Stimulated activated CD8-positive, alpha-beta memory T cell treated with anti-CD3 and anti-CD28 coated beads, Interleukin-15, amount 100 ng/mL, for 4 hours (primary cell): Measurements from ENCODE around the gene DOK5.
"Not testable (repeated sequence)": the region's sequence is repeated elsewhere in the genome, so short reads cannot be mapped to it uniquely, and the experiment has no call there.

Experiments
- DNase-seq, 2 donors: peaks; one replicate each; pipeline ENCODE4 v3.0.0-alpha.2; 2020; ENCODE audit warnings: low read depth in 2 of 2

Gene DOK5

GRCh38 chr20:54475334-54476168 is at the start of gene DOK5:
Gene DOK5, plus strand, starts transcription at chr20:54475593. Its CDS starts 354 bp downstream, at chr20:54475947.
- DNase-seq = no peak

GRCh38 chr20:54429364-54429763 is 46.0 kb upstream of the DOK5 start:
- DNase-seq = no peak

DNA sequence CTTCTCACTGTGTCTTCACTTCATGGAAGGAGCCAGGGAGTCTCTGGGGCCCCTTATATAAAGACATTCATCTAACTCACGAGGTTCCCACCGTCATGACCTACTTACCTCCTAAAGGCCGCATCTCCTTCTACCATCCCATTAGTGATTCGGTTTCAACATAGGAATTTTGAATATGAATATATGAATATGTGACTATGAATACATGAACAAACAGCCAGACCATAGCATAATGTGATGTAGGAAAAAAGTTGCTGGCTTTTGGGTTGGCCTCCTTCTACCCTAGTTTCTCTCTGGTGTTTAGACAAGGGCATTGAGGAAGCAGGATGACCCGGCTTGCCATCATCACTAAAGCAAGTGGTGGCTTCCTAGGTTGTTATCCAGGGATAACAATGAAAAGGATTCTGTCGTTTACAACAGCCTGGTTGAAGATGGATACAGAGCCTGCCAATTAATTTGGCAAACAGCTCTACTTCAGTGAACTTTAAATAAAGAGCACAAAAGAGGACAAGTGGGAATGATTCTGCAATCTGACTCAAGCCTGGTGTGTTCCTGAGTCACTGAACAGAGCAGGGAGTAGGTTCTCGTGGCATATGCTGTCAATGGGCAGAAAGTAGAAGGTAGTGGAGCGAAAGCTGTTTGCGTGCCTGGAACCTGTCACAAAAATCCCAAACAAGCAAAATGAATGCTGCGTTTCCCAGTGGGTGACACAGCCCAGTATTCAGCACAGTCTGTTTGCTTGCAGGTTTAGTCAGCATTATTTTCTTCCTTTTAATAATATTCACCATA is 44.0 kb upstream of the DOK5 start:
- no peak for DNase-seq

DNA sequence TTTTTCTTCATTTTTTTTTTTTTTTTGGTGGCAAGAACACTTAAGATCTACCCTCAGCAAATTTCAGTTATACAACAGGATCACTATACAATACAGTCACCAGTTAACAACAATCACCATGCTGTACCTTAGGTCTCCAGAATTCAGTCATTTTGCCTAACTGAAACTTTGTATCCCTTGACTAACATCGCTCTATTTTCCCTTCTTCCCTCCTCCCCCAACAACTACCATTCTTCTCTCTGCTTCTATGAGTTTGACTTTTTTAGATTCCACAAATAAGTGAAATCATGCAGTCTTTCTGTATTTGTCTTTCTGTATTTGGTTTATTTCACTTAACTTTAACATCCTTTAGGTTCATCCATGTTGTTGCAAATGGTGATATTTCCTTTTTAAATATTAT is 42.4 kb upstream of the DOK5 start:
- no peak for DNase-seq

GRCh38 chr20:54433636-54434035 is 41.8 kb upstream of the DOK5 start:
- no peak for DNase-seq

- DNase-seq = no peak
Observed at GRCh38 chr20:54434196-54434595, 41.2 kb upstream of the DOK5 start.

GRCh38 chr20:54435015-54435414 is 40.4 kb upstream of the DOK5 start:
- DNase-seq = no peak

- DNase-seq = not testable (repeated sequence)
Observed at GRCh38 chr20:54436410-54436809, 39.0 kb upstream of the DOK5 start.

DNA sequence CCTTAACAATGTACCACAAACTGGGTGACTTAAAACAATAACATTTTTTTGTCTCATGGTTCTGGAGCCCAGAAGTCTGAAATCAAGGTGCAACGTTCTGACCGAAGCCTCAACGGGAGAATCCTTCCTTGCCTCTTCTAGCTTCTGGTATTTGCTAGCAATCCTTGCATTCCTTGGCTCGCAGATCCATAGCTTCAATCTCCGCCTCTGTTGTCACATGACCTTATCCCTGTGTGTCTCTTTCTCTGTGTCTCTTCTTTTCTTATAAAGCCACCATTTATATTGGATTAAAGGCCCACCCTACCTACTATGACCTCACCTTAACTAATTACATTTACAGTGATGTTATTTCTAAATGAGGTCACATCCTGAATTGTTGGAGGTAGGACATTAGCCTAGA is 37.2 kb upstream of the DOK5 start:
- no peak for DNase-seq

GRCh38 chr20:54450207-54450606 is 25.2 kb upstream of the DOK5 start:
- no peak for DNase-seq

- no peak for DNase-seq
Observed at GRCh38 chr20:54451171-54451570, 24.2 kb upstream of the DOK5 start.

GRCh38 chr20:54452277-54452676 is 23.1 kb upstream of the DOK5 start:
- DNase-seq = no peak

DNA sequence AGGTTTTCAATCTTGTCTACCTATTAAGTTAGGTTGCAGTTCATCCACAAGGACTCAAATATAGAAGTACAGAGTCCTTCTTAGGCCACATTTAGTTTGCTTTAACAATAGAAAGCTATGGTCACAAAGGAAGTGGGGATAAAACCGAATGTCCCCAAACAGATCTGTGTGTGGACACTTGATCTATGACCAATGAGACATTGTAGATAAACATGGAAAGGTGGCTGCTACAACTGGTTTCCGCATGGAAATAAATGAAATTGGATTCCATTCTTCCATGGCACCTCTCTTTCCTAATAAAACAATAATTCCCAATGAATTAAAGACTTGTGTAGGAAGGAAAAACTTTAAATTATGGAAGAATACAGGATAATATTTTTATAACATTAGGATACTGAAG is 20.4 kb upstream of the DOK5 start:
- no peak for DNase-seq

GRCh38 chr20:54456423-54456822 is 19.0 kb upstream of the DOK5 start:
- DNase-seq = no peak

DNA sequence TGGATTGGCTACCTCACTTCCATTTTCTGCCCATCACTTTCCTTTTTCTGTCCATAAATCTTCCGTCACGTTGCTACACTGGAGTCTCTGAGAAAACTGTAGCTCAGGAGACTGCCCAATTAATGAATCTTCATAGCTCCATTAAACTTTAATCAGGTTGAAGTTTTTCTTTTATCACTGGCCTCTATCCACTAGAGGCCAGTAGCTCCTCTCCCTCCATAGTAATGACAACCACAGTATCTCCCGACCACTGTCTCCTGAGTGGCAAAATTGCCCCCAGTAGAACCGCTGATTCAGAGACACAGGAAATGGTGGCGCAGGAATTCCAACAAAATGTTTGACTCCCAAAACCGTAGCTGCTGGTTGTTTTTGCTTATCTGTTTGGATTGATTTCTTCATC is 18.4 kb upstream of the DOK5 start:
- no peak for DNase-seq

DNA sequence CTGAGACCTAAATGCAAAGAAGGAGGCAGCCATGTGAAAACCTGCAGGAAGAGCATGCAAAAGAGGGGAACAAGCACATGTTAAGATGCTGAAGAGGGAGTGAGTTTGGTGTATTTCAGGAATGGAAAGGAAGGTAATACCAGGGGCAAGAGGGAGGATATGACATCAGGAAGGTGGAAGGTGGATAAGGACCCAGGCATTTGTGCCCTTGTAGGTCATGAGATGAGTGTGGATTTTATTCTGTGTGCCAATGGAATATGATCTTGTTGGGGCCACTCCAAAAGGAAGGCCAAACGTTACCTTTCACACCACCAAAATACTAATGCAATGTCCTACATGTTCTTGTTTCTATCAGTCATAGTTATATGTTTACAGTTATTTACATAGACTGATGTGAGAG is 17.2 kb upstream of the DOK5 start:
- DNase-seq = no peak

GRCh38 chr20:54459279-54459678 is 16.1 kb upstream of the DOK5 start:
- no peak for DNase-seq

GRCh38 chr20:54464003-54464402 is 11.4 kb upstream of the DOK5 start:
- no peak for DNase-seq

DNA sequence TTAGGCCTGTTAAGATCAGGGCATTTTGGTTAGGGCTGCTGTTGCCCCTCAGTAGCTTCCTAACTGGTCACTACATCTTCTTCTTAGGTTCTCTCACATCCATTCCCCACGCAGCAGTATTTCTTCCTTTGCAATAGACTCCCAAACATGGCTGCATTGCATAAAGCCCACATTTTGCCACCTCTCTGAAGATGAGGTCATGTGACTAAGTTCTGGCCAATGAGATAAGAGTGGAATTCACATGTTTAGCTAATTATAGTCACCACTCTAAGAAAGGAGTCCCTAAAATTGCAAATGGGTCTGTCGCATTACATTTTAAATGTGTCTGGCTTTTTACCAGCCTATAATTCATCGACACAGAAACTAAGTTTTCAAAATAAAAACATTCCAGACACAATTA is 9.3 kb upstream of the DOK5 start:
- no peak for DNase-seq

DNA sequence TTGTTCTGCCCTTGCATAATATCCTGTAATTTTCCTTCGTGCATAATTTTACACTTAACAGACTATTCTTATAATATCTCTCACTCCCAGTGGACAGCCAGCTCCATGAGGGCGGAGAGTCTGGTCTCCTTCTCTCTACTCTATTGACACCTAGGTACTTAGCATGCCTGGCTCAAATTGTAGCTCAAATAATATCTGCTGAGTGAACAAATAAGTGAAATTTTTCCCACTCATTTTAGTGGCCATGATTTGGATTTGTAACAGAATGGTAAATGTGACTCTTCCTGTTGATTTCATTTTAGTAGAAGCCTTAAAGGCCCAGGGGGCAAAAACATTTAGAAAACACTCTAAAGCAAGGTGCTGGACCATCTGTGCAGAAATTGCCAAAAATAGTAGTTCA is 7.8 kb upstream of the DOK5 start:
- DNase-seq = no peak

GRCh38 chr20:54468082-54468481 is 7.3 kb upstream of the DOK5 start:
- DNase-seq = no peak

DNA sequence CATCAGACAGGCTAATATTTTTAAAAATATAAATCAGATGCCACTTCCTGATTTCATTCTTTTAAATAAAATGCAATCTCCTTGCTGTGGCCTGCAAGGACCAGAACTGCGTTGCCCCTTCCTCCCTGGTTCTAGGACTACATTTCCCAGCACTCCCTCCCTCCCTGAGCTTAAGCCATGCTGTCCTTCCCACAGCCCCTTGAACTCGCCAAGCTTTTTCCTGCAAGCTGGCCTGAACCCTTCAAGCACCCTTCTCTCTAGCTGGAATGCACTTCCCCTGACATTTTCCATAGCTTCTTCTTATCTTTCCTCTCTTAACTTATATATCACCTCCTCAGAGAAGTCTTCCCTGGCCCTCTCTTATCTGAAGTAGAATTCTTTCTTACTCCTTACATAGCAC is 6.1 kb upstream of the DOK5 start:
- no peak for DNase-seq

DNA sequence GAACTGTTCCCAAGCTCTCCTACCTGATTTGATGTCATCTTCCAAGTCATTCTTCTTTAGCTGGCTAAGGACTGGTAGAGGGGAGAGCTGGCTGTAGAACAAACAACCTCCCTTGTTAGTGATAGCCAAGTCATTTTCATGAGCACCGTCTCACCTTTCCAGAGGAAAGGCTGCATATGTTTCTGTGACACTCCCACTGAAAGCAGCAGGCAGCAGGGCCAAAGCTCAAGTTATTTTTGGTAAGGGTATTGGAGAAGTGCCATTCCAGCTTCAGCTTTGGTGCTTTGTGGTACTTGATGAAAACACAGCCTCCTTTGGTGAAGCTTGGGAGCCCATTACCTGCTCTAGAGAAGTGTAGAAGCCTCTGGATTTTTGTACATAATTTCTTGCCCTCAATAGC is 5.4 kb upstream of the DOK5 start:
- no peak for DNase-seq
